Progenitor cell of endocrine pancreas (in vitro differentiated cells): ENCODE measurements around the gene KRTAP19-4. TPM values are rescaled to one million over a fixed set of nuclear protein-coding genes. Genes with fewer than 3 reads are reported as not detected.

Experiments
- DNase-seq: peaks from one replicate; pipeline ENCODE4 v3.0.0; 2021; ENCODE audit warnings: low spot score; ENCODE audit not compliant: unreplicated experiment
- H3K27ac Mint-ChIP-seq: 2 replicates; pipeline ENCODE4 v1.8.0; 2021; ENCODE audit warnings: mild to moderate bottlenecking, moderate library complexity, mixed read lengths
- H3K27me3 Mint-ChIP-seq: 2 replicates; pipeline ENCODE4 v1.8.0; 2021; ENCODE audit warnings: mixed read lengths
- H3K36me3 Mint-ChIP-seq: 2 replicates; pipeline ENCODE4 v1.8.0; 2022; ENCODE audit warnings: mixed read lengths; ENCODE audit not compliant: insufficient read depth
- H3K4me1 Mint-ChIP-seq: 2 replicates; pipeline ENCODE4 v1.8.0; 2021; ENCODE audit warnings: low read depth, mixed read lengths
- H3K4me3 Mint-ChIP-seq: 2 replicates; pipeline ENCODE4 v1.8.0; 2021; ENCODE audit warnings: low read depth, mild to moderate bottlenecking, moderate library complexity, mixed read lengths
- H3K9me3 Mint-ChIP-seq: 2 replicates; pipeline ENCODE4 v1.8.0; 2021; ENCODE audit warnings: low read depth, mixed read lengths
- CTCF ChIP-seq: fragments of 200-600 bp; sonication (generic); IDR thresholded peaks from one replicate; pipeline ENCODE4 v1.5.0; 2021; ENCODE audit warnings: antibody characterized with exemption, mild to moderate bottlenecking; ENCODE audit not compliant: unreplicated experiment
- total RNA-seq: library from RNA; stranded (reverse); gene quantifications from 2 replicates; pipeline ENCODE4 v1.2.1, GENCODE V29; 2021

KRTAP19-4 gene
- total RNA-seq, 1 donor from 2014 or later, result not detected

- Mint-ChIP-seq H3K36me3 (no peaks in the 10 kb centered on the region), H3K4me3 (no peak within 1 kb of the TSS), H3K27me3 (no peaks in the 10 kb centered on the region), H3K9me3 (no peaks in the 10 kb centered on the region), H3K27ac (no peak within 1 kb of the TSS), H3K4me1 (no peaks in the 10 kb centered on the region)
- no peak for TF ChIP-seq CTCF
- no peak for DNase-seq
Measured at GRCh38 chr21:30502041-30502440, 5.1 kb upstream of the KRTAP19-4 start, which contains the start of gene KRTAP19-5. KRTAP19-5 (minus strand) TSS chr21:30502141; CDS start chr21:30502090, 51 bp downstream.

GRCh38 chr21:30491963-30492428 is 5.0 kb downstream of the KRTAP19-4 start, which contains the start of gene KRTAP19-3:
KRTAP19-3 (minus strand) TSS chr21:30492013; CDS start chr21:30491957, 56 bp downstream.
- Mint-ChIP-seq H3K4me3 (no peak within 1 kb of the TSS), H3K9me3 (peaks cover 9% of the 10 kb centered on the region)

GRCh38 chr21:30487336-30487735 is 9.6 kb downstream of the KRTAP19-4 start, which contains the start of gene KRTAP19-2:
KRTAP19-2 (minus strand) TSS chr21:30487436; CDS start chr21:30487348, 88 bp downstream.
- no peaks in the 10 kb centered on the region for H3K27me3 Mint-ChIP-seq
- no peaks in the 10 kb centered on the region for H3K36me3 Mint-ChIP-seq
- no peaks in the 10 kb centered on the region for H3K4me1 Mint-ChIP-seq
- no peak for TF ChIP-seq CTCF
- no peak within 1 kb of the TSS for H3K27ac Mint-ChIP-seq
- H3K4me3 Mint-ChIP-seq, result no peak within 1 kb of the TSS
- peaks cover 14% of the 10 kb centered on the region for H3K9me3 Mint-ChIP-seq
- no peak for DNase-seq

More at GRCh38 chr21:30491963-30492428, 5.0 kb downstream of the KRTAP19-4 start, which contains the start of gene KRTAP19-3:
- no peak for TF ChIP-seq CTCF
- no peaks in the 10 kb centered on the region for H3K36me3 Mint-ChIP-seq
- H3K27ac Mint-ChIP-seq, result no peak within 1 kb of the TSS
- no peaks in the 10 kb centered on the region for H3K4me1 Mint-ChIP-seq
- no peaks in the 10 kb centered on the region for H3K27me3 Mint-ChIP-seq
- no peak for DNase-seq

- H3K27me3 Mint-ChIP-seq, result no peaks in the 10 kb centered on the region
- no peaks in the 10 kb centered on the region for H3K36me3 Mint-ChIP-seq
- no peaks in the 10 kb centered on the region for H3K4me1 Mint-ChIP-seq
- H3K27ac Mint-ChIP-seq, result no peak overlapping the region
- no peak for TF ChIP-seq CTCF
- peaks cover 14% of the 10 kb centered on the region for H3K9me3 Mint-ChIP-seq
- DNase-seq, result no peak
- H3K4me3 Mint-ChIP-seq, result no peak overlapping the region
Measured at GRCh38 chr21:30486180-30486579, 10.8 kb downstream of the KRTAP19-4 start.

- H3K27me3 Mint-ChIP-seq, result no peaks in the 10 kb centered on the region
- no peak overlapping the region for H3K4me3 Mint-ChIP-seq
- no peak overlapping the region for H3K27ac Mint-ChIP-seq
- peaks cover 2% of the 10 kb centered on the region for H3K4me1 Mint-ChIP-seq
- peaks cover 8% of the 10 kb centered on the region for H3K9me3 Mint-ChIP-seq
- no peak for DNase-seq
- TF ChIP-seq CTCF, result no peak
- H3K36me3 Mint-ChIP-seq, result no peaks in the 10 kb centered on the region
Measured at GRCh38 chr21:30482130-30482529, 14.8 kb downstream of the KRTAP19-4 start.
